ENCODE results near the gene NLK.
"Not testable (repeated sequence)": the region's sequence is repeated elsewhere in the genome, so short reads cannot be mapped to it uniquely, and the experiment has no call there.

NLK gene

DNA sequence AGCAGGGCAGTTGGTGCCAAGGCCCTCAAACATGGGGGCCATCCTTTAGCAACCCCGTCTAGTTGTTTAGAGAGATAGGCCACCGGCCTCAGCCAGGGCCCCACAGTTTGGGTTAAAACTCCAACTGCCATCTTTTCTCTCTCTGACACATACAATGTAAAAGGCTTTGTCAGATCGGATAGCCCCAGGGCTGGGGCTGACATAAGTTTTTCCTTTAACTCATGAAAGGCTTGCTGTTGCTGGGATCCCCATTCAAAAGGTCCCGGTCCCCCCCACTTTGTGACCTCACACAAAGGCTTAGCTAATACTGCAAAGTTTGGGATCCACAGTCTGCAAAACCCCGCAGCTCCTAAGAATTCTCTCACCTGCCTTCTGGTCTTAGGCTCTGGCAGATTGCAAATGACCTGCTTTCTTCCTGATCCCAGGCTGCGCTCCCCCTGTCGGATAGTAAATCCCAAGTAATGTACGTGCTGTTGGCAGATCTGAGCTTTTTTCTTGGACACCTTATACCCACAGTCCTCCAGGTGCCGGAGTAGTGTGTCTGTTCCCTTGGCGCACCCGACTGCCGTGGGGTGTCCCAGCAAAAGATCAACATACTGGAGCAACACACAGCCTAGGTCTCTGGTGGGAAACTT, 192.7 kb downstream of the NLK start:
- DNase-seq: not testable (repeated sequence)

DNA sequence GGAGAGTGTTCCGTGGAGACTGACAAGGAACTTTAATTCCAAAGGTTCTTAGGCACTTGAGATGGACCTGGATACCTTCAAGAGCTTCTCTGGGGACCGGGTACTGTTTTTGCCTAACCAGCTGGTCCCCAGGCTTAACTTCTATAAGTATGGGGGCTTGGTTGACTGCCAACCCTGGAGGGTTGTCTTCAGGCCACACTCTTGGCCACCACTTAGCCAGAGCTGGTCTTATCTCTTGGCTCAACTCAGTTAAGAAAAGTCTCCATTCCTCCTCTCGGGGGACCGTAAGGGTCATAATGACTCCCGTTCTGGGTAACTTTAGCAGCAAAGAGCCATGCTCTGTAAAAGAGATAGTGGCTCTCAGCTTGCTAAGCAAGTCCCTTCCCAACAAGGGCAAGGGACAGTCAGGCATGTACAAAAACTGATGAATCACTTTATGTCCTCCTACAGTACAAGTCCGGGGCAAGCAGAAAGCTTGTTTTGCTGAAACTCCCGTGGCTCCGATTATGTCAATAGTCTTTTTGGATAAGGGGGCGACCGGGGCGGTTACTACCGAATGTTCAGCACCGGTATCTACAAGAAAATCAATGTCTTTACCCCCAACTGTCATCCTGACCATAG, 193.7 kb downstream of the NLK start:
- DNase-seq: not testable (repeated sequence)

- not testable (repeated sequence) for DNase-seq
Observed at GRCh38 chr17:28238547-28239270, 196.2 kb downstream of the NLK start.

DNA sequence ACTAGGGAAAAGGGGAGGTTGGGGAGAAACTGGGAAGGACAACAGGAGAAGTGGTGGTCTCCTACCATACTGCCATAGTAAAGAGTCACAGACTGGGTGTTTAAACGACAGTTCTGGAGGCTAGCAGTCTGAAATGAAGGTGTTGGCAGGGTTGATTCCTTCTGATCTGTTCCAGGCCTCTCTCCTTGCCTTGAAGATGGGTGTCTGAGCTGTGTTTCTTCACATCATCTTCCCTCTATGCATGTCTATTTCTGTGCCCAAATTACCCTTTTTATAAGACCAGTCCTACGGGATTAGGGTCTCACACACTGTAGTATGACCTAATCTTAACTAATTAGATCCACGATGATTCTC, 196.8 kb downstream of the NLK start:
- no peak for DNase-seq

DNA sequence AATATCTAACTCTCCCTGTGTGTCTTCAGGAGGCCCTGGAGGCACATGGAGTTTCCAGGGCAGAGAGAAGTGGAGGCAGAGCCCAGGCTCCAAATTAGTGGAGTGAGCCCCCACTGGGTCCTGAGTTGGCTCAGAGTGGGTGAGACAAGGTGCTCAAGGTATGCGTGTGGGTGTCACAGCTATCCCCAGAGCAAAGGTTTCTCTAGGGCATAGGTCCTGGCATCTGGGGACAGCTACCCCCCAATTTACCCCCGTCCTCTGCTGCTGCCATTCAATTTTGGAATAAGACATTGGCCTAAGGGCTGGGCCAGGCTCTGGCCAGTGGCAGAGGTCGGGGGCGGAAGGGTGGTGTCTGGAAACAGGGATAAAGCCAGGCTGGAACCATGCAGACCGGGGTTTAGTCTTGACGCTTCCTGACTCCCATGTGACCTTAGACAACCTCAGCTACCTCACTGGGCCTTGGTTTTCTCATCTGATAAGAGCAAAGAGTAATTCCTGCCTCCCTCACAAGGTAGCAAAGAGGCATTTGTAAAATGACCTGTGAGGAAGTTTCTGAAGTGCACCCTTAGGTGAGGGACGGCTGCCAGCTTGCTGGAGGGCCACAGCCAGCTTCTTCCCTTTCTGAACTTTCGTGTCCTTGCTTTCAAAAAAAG, 198.3 kb downstream of the NLK start:
- no peak for DNase-seq

DNA sequence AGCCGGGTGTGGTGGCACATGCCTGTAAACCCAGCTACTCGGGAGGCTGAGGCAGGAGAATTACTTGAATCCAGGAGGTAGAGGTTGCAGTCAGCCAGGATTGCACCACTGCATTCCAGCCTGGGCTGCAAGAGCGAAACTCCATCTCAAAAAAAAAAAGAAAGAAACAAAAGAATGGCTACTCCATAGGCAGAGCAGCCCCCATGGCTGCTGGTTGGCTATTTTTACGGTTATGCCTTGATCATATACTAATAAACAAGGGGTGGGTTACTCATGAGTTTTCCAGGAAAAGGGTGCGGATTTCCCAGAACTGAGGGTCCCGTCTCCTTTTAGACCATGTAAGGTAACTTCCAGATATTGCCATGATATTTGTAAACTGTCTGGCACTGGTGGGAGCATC, 200.3 kb downstream of the NLK start:
- no peak for DNase-seq

- DNase-seq: not testable (repeated sequence)
Observed at GRCh38 chr17:28243268-28243667, 200.8 kb downstream of the NLK start.

DNA sequence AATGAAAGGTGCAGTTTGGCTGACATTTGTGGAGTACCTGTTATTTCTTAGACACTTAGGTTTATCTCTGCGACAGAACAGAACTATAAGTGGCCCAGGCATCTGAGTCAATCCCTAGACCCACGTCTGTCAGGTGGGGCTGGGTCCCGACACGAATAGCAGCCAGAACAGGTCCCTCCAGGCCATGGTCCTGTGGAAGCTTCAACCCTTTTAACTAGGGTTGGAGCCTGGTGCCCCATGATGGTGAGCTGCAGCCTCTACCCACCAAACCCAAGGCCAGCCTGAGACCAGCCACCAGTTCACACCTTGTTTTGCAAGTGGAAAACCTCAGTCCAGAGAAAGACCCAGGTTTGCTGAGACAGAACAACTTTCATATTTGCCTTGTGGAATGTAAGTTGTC, 202.0 kb downstream of the NLK start:
- DNase-seq: no peak
